CD1c-positive myeloid dendritic cell (primary cell): ENCODE measurements around the gene RFC5.
"Not testable (repeated sequence)": the region's sequence is repeated elsewhere in the genome, so short reads cannot be mapped to it uniquely, and the experiment has no call there.

Experiments
- DNase-seq: peaks from one replicate; pipeline ENCODE4 v3.0.0-alpha.2; 2016; ENCODE audit errors: extremely low spot score

The RFC5 gene

GRCh38 chr12:118052324-118053070 lies 36.0 kb downstream of the RFC5 start:
- peak; percentile 11 for DNase-seq

GRCh38 chr12:118053071-118053985 lies 36.8 kb downstream of the RFC5 start:
- DNase-seq: no peak

GRCh38 chr12:118055144-118055557 lies 38.6 kb downstream of the RFC5 start:
- peak; percentile 63 for DNase-seq

- no peak for DNase-seq
Observed at GRCh38 chr12:118055865-118056773, 39.6 kb downstream of the RFC5 start.

DNA sequence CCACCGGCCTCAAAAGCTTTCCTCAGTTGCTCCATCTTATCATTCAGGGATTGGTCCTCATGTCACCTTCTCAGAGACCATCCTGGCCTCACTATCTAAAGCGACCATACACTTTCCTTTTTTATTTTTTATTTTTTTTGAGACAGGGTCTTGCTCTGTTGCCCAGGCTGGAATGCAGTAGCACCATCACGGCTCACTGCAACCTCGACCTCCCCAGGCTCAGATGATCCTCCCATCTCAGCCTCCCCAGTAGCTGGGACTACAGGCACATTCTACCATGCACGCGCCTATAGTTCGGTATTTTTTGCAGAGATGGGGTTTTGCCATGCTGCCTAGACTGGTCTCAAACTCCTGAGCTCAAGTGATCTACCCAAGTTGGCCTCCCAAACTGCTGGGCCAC lies 41.7 kb downstream of the RFC5 start:
- no peak for DNase-seq

DNA sequence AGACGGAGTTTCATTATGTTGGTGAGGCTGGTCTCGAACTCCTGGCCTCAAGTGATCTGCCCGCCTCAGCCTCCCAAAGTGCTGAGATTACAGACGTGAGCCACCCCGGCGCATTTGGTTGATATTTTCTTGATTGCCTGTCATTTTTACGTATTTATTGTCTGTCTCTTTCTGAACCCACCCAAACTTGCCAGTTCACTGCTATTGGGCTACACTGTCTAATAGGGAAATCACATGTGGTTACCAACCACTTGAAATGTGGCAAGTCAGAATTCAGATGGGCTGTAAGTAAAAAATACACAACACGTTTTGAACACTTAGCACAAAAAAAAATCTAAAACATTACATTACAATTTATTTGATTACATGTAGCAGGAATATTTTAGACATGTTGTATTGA lies 42.4 kb downstream of the RFC5 start:
- no peak for DNase-seq

DNA sequence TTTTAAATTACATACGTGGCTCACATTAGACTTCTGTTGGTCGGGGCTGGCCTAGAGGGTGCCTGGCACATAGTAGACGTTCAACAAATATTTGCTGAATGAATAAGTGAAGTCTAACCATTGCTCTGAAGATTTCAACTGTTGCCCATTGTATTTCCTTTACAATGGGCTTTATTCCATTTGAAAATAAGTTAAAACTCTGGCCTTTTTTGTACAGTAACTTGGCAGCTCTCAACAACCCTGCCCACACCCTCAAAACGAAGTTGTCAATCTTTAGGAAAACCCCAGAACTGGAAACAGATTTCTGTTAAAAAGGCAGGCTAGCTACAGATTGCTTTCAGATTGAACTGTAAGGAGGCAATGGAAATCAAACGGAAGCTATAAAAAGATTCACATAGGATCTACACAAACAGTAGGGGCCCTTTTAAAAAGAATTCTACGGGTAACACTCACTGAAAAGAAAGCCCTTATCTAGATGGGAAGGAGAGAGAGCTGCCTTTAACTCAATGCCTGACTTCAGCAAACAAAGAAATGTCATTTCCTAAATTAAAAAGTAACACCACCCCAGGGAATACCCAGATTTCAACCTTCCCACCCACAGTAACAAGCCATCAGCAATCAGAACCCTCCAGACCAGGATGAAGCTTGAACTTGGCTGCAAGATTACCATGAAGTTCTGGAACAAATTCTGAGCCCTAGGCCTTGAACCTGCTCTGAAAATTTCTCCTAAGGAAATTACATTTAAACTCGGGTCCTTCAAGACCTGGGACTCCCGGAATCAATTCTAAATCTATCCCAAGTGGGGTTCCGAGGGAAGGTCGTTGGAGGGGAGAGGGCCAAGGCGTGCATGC lies 43.1 kb downstream of the RFC5 start:
- DNase-seq: peak; percentile 26

- DNase-seq: peak; percentile 21
Observed at GRCh38 chr12:118060301-118061010, 44.0 kb downstream of the RFC5 start.

DNA sequence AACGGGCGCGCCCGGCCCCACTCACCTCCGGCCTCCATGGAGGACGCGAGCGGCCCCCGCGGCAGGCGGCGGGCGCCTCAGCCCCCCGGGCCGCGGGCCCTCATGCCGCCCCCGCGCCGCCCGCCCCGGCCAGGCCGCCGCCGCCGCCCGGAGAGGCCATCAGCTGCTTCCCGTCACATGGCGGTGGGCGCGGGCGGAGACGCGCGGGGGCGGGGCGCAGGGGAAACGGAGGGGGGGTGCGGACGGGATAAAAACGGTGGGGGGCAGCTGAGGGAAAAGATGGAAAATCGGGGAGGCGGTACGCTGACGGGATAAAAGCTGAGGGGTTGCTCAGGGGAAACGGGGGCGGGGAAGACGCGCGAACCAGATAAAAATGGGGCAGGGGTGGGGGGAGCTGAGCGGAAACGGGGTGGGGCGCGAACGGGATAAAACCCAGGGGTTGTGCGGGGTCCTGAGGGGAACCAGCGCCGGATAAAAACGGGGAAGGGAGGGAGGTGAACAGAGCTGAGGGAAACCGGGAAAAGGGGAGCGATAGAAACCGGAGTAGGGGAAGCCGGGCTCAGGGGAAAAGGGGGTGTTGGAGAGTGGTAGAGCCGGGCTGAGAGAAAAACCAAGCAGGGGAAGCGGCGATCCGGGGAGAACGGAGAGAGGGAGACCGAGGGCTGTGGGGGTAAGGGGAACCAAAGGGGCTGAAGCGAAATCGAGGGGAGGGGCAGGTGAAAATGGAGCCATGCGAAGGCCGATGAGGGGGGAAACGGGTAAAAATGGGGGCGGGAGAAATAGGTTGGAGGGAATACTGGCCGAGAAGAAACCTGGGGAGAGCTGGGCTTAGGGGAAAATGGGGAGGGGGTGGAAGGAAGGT lies 44.7 kb downstream of the RFC5 start, which contains the start of gene WSB2:
Gene WSB2 (minus strand): TSS at position 169 of the 862 bp plus-strand sequence. CDS start 131 bp downstream, at position 38.
- peak; percentile 78 for DNase-seq

GRCh38 chr12:118061873-118062843 lies 45.7 kb downstream of the RFC5 start:
- DNase-seq: peak; percentile 43

- DNase-seq: peak; percentile 42
Observed at GRCh38 chr12:118063576-118064391, 47.3 kb downstream of the RFC5 start.

DNA sequence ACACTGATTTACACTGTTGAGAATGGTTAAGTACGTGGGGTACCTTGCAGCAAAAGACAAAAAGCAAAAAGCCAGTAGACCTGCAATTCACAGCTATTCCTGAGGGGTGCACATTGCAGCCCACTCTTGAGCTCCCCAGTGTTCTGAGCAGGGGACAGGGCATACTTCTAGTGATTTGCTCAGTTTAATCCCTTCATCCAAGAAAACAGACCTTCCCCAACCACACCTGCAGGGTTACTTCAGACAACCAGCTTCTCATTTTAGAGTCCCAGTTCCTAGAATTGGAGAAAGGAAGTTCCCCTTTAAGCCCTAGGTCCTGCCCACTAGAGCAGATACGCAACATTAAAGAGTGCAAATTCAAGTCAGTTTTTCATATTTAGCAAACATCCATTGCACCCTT lies 48.1 kb downstream of the RFC5 start:
- peak; percentile 76 for DNase-seq

DNA sequence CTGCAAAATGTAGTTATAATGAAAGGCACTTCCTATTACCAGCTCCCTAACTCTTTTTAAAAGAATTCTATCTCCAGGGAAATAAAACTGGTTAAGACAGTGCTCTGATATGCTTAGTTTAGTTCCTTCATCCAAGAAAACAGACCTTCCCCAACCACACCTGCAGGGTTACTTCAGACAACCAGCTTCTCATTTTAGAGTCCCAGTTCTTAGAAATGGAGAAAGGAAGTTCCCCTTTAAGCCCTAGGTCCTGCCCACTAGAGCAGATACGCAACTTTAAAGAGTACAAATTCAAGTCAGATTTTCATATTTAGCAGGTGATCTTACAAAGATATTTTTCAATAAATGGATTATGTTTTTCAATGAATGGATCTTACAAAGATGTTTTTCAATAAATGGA lies 48.9 kb downstream of the RFC5 start:
- DNase-seq: peak; percentile 65

- DNase-seq: no peak
Observed at GRCh38 chr12:118068445-118068844, 51.9 kb downstream of the RFC5 start.

DNA sequence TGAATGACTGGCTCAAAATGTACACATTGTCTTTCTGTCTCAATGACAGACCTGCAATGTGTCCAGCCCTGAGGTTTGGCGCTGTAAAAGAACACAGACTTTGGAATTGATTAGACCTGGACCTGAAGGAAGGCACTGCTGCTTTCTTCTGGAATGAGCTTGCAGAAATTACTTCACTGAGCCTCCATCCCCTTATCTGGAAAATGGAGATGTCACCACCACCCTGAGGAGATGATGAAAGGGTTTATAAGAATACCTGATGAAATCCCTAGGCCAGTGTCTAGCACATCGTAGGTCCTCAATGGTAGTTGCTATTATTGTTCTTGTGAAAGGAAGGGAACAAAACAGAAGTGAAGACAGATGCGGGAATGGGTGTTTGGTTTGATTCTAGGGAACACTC lies 54.1 kb downstream of the RFC5 start:
- DNase-seq: no peak

DNA sequence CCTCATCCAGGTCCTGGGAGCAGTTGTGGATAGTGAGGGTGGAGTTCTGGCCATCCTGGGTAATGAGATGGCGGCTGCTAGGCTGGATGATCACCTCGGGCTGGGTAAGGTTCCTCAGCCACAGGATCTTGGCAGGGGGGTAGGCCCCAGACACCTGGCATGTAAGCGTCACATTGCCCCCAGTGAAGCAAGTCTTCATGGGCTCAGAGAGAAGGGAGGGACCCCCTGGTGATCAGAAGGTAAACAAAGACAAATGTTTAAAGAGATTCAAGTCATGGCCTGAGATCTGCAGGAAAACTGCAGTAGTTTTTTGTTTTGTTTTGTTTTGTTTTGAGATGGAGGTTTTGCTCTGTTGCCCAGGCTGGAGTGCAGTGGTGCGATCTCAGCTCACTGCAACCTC lies 57.3 kb downstream of the RFC5 start:
- DNase-seq: no peak

GRCh38 chr12:118081521-118081920 lies 65.0 kb downstream of the RFC5 start:
- not testable (repeated sequence) for DNase-seq
